HG02623 (cell line): ENCODE measurements around the gene CHRNA4.

ENCODE experiments used
- ATAC-seq: cut with Tn5 transposase; IDR thresholded peaks from one replicate; pipeline ENCODE4 v1.9.1; 2021; ENCODE audit warnings: moderate library complexity; ENCODE audit not compliant: unreplicated experiment

The CHRNA4 gene

GRCh38 chr20:63360850-63361518, at the start of gene CHRNA4:
CHRNA4 (minus strand) TSS chr20:63361349; CDS start chr20:63361165, 184 bp downstream.
- no peak for ATAC-seq

- no peak for ATAC-seq
Measured at GRCh38 chr20:63409834-63410435, 48.8 kb upstream of the CHRNA4 start.

- no peak for ATAC-seq
Measured at GRCh38 chr20:63409066-63409833, 48.1 kb upstream of the CHRNA4 start.

GRCh38 chr20:63408684-63409046, 47.5 kb upstream of the CHRNA4 start:
- no peak for ATAC-seq

GRCh38 chr20:63407928-63408683, 47.0 kb upstream of the CHRNA4 start:
- ATAC-seq: no peak

- ATAC-seq: no peak
Measured at GRCh38 chr20:63406617-63407245, 45.6 kb upstream of the CHRNA4 start.

- no peak for ATAC-seq
Measured at GRCh38 chr20:63406011-63406410, 44.9 kb upstream of the CHRNA4 start.

- ATAC-seq: no peak
Measured at GRCh38 chr20:63405102-63405730, 44.1 kb upstream of the CHRNA4 start.

- ATAC-seq: no peak
Measured at GRCh38 chr20:63404129-63405085, 43.3 kb upstream of the CHRNA4 start.

GRCh38 chr20:63403403-63404105, 42.4 kb upstream of the CHRNA4 start:
- no peak for ATAC-seq

- no peak for ATAC-seq
Measured at GRCh38 chr20:63402860-63403220, 41.7 kb upstream of the CHRNA4 start.

GRCh38 chr20:63402181-63402859, 41.2 kb upstream of the CHRNA4 start:
- no peak for ATAC-seq

- no peak for ATAC-seq
Measured at GRCh38 chr20:63401384-63402110, 40.4 kb upstream of the CHRNA4 start.

GRCh38 chr20:63400486-63401210, 39.5 kb upstream of the CHRNA4 start:
- ATAC-seq: no peak

GRCh38 chr20:63399596-63400375, 38.6 kb upstream of the CHRNA4 start:
- no peak for ATAC-seq
